NCI-H748 (cell line): ENCODE data around the gene TLE1.

Experiments used
- DNase-seq: peaks from one replicate; lab custom pipeline; 2025; ENCODE audit not compliant: unreplicated experiment; lab: John Stamatoyannopoulos, UW

Gene TLE1

GRCh38 chr9:81579381-81579780 lies 110.0 kb downstream of the TLE1 start:
- DNase-seq: no peak

- DNase-seq: no peak
Measured at GRCh38 chr9:81578606-81579005, 110.7 kb downstream of the TLE1 start.

GRCh38 chr9:81575956-81576355 lies 113.4 kb downstream of the TLE1 start:
- DNase-seq: no peak

- DNase-seq: no peak
Measured at GRCh38 chr9:81574405-81574804, 114.9 kb downstream of the TLE1 start.

- no peak for DNase-seq
Measured at GRCh38 chr9:81573415-81574321, 115.7 kb downstream of the TLE1 start.

GRCh38 chr9:81570083-81570482 lies 119.3 kb downstream of the TLE1 start:
- no peak for DNase-seq

GRCh38 chr9:81566074-81566698 lies 123.2 kb downstream of the TLE1 start:
- DNase-seq: no peak

GRCh38 chr9:81565609-81566008 lies 123.7 kb downstream of the TLE1 start:
- DNase-seq: no peak

GRCh38 chr9:81565144-81565543 lies 124.2 kb downstream of the TLE1 start:
- no peak for DNase-seq

- DNase-seq: no peak
Measured at GRCh38 chr9:81564632-81565031, 124.7 kb downstream of the TLE1 start.

GRCh38 chr9:81563739-81564138 lies 125.6 kb downstream of the TLE1 start:
- DNase-seq: no peak

- no peak for DNase-seq
Measured at GRCh38 chr9:81563020-81563407, 126.3 kb downstream of the TLE1 start.

- DNase-seq: no peak
Measured at GRCh38 chr9:81562231-81563019, 126.9 kb downstream of the TLE1 start.

GRCh38 chr9:81560851-81561732 lies 128.3 kb downstream of the TLE1 start:
- DNase-seq: no peak

GRCh38 chr9:81559709-81560108 lies 129.6 kb downstream of the TLE1 start:
- no peak for DNase-seq

- DNase-seq: no peak
Measured at GRCh38 chr9:81559197-81559596, 130.2 kb downstream of the TLE1 start.

GRCh38 chr9:81558091-81558830 lies 131.1 kb downstream of the TLE1 start:
- DNase-seq: no peak

GRCh38 chr9:81557452-81558090 lies 131.8 kb downstream of the TLE1 start:
- DNase-seq: no peak

GRCh38 chr9:81556923-81557322 lies 132.4 kb downstream of the TLE1 start:
- no peak for DNase-seq

- DNase-seq: no peak
Measured at GRCh38 chr9:81552581-81552991, 136.8 kb downstream of the TLE1 start.
